HUDEP-2 (cell line): ENCODE data around the gene FBXW4.

Experiments used
- DNase-seq, 76 experiments: peaks; one replicate each; lab custom pipeline; 2025; ENCODE audit not compliant: unreplicated experiment in 76 of 76; lab: John Stamatoyannopoulos, UW

FBXW4 gene, protein sequence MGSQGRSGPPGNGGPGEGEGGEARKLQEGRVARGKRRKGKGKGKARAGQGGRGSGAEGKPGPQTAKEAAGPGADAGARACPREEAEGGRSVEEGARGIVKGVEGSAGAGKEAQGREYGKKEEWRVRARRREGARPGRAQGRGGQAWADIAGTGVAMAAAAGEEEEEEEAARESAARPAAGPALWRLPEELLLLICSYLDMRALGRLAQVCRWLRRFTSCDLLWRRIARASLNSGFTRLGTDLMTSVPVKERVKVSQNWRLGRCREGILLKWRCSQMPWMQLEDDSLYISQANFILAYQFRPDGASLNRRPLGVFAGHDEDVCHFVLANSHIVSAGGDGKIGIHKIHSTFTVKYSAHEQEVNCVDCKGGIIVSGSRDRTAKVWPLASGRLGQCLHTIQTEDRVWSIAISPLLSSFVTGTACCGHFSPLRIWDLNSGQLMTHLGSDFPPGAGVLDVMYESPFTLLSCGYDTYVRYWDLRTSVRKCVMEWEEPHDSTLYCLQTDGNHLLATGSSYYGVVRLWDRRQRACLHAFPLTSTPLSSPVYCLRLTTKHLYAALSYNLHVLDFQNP

DNA sequence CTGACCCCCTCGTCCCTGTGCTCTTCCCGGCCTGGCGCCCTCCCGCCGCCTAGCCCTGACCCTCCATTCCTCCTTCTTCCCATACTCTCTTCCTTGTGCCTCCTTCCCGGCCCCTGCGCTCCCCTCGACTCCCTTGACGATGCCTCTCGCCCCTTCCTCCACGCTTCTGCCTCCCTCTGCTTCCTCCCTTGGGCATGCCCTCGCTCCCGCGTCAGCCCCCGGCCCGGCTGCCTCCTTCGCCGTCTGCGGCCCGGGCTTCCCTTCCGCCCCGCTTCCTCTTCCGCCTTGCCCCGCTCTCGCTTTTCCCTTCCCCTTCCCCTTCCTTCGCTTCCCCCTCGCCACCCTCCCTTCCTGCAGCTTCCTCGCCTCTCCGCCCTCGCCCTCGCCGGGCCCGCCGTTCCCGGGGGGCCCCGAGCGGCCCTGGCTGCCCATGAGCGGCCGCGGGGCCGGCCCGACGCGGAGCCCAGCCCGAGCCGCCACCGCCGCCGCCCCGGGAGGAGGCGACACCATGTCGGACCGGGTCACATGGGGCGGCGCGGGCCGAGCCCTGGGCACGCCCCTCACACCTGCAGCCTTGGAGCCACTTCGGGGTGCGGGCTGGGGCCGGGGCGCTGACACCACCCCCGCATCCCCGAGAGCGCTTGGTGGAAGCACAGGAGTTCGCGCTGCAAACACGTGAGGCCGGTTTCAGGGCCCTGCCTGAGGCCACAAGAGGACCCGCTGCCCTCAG lies at the start of gene FBXW4:
TSS of gene FBXW4 (minus strand) at position 497 of the 730 bp plus-strand sequence. CDS start at position 432, 65 bp downstream.
- DNase-seq: peak in 47 of 76 experiments; percentile 7 to 71 (median 34)

DNA sequence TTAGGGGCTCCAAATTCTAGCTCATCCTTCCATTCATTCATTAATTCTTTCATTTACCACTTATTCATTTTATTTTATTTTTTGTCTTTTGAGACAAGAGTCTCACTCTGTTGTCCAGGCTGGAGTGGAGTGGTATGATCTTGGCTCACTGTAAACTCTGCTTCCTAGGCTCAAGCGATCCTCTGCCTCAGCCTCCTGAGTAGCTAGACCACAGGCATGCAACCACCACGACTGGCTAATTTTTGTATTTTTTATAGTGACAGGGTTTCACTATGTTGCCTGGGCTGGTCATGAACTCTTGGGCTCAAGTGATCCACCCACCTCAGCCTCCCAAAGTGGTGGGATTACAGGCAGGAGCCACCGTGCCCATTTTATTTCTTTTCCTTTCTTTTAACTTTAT lies 49.3 kb upstream of the FBXW4 start:
- no peak for DNase-seq

DNA sequence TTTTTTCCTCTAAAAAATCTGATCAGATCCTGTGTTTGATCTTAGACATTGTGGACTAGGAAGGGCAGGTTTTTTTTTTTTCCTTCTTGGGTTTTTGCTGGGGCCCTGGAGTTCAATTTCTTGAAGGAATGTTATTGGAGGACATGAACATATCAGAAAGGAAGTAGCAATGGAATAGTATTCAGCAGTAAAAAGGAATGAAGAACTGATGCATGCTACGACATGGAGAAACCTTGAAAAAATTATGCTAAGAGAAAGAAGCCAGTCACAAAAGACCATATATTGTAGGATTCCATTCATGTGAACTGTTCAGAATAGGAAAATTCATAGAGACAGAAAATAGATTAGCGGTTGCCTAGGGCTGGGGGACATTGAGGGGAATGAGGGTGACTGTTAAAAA lies 47.0 kb upstream of the FBXW4 start:
- no peak for DNase-seq

DNA sequence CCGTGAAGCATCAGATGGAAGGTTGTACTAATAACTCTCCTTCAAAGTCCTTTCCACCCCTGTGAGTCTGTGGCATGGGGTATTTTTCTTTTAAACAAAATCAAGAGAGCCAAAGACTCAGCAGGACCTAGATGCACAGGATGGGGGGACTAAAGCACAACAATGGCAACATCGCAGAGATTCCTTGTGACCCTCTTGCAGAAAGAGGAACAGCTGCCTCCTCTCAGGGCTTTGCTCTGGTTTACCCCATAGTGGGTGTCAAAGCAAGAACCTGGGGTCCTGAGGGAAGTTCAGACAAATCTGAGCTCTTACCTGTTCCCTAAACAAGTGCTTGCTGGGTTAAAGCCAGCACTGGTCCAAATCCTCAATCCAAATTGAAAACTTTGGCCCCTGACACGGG lies 41.7 kb upstream of the FBXW4 start:
- DNase-seq: no peak

DNA sequence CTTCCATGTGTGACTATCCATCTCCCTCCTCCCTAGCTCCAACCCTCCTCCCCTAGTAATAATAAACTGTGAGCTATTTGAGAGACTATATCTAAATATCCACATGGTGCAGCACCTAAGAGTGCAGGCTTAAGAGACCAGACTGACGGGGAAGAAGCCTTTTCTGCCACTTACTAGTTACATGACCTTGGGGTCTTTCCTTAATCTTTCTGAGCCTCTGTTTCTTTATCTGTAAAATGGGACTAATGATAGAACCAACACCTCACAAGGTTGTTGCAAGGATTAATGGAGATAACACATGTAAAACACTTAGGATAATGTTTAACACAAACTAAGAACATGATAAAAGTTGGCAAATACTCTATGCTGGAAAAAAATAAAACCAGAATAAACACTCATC lies 37.1 kb upstream of the FBXW4 start:
- DNase-seq: no peak

DNA sequence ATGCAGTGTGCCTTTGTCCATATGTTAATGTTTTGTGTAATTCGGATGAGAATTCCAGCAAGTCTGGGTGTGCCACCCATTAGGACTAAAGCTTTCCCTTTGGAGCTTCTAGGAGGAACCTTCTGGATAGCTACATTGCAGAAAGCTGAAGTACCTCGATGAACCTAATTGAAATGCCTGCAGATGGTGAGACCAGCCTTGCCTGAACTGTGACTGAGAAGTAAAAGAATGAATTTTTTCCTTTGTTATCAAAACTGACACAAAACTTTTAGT lies 31.1 kb upstream of the FBXW4 start:
- DNase-seq: no peak

DNA sequence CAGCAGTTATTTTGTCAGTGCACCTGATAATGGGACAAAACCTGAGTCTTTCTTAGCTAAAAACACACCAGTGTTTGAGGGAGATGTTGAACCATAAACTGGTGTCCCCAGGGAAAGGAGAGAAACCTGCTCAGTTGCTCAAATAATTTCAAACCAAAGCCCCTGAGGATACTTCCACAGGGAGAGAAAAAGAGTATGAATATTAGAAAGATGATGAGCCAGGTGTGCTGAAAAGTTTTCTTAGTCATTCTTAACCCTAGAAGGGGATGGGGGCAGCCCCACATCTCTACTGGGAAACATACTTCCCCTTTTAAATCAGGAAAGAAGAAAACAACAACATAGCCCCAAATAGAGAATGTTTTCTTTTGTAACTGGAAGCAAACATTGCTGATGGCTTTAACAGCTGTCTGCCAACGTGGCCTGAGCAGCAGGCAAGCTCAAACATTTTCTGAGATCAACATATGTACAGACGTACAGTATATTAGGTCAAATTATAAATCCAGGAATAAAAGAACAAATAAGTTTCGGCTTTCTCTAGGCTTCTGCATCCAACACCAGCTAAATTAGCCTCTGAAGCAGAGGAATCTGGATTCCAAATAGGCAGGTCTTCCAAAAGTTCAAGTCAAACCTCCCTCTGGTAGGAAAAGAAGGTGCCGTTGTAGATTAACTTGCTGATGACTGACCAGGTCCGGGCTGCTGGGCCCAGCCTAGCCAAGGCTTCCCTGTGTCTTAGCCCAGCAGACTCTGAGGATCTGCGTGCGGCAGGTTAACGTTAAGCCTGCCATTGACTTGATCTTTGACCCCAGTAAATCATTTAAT lies 30.5 kb upstream of the FBXW4 start:
- DNase-seq: no peak

DNA sequence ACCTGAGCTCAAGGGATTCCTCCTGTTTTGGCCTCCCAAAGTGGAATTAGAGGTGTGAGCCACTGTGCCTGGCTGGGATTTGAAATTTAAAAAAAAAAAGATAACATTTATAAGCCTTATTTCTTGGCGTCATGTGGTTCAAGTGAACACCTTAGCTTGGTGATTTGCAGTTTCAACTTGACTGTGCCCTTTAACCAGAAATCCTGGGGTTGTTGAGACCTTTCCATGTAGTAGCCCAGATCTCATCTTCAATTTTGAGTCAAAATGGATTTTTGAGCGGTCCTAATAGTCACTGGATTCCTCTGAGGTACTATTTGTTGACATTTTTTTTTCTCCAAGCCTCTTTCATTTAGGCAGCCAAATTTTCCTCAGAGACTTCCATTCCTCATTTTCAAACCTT lies 29.5 kb upstream of the FBXW4 start:
- DNase-seq: no peak

DNA sequence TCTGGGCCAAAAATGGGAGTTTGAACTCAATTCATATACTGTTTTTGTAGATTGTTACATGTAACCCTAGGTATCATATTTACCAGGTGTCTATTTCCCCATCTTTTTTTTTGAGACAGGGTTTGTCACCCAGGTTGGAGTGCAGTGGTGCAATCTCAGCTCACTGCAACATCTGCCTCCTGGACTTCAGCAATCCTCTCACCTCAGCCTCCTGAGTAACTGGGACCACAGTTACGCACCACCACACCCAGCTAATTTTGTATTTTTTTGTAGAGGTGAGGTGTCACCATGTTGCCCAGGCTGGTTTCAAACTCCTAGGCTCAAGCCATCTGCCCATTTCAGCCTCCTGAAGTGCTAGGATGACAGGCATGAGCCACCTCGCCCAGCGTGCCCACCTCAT lies 28.2 kb upstream of the FBXW4 start:
- DNase-seq: no peak

DNA sequence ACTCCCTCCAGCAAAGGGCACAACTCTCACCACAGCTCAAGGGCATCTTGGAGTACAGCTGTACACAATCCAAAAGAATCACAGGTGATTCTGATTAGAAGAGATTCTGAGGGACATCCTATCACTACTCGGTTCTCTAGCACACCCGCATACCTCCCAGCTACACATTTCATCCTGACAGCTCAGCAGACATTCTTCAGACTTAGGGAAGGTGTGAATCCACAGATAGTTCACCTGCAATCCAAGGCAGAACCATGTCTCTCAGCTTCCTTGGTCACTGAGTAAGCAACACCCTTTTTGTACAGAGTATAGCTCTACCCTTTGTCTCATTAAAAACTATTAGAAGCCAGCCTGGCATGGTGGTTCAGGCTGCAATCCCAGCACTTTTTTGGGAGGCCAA lies 26.8 kb upstream of the FBXW4 start:
- no peak for DNase-seq

DNA sequence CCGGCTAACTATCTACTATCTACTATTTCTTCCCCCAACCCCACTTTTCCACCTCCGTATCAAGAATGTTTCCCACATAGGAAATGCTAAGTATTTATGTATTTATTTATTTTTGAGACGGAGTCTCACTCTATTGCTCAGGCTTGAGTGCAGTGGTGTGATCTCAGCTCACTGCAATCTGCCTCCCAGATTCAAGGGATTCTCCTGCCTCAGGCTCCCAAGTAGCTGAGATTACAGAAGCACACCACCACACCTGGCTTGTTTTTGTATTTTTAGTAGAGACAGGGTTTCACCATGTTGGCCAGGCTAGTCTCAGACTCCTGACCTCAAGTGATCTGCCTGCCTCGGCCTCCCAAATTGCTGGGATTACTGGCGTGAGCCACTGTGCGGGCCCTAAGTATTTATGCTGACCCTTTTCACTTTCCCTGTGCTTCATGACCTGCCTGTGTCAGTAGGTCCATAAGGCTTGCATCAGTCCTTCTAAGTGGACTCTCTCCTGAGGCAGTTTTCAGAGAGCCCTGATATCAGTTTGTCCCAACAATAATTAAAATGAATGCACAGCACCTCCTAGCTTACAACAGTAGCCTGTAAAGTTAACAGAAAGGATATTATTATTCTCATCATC lies 25.7 kb upstream of the FBXW4 start:
- no peak for DNase-seq

DNA sequence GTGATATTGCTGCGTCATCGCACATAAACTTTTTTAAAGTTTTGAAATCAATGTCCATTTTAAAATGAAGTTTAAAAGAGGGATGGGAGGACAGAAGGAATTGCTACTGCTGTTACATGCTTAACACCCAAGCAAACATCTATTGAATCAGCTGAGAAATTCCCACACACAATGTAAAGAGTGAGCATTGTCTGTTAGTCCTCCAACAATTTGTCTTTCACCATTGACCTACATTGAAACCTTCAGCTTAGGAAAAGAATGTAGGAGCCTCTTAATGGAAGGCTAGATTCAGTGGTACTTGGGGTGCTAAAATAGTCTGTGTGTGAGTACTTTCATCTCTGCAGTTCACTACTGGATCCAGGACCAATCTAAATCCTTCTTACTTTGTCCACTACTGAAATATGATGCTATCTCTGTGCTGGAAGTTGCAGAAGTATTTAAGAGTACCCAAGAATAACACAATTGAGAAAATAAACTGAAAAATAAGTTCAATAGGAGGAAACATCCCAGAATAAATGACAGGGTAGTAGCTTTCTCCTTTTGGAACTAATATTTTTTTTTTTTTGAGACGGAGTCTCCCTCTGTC lies 23.8 kb upstream of the FBXW4 start:
- DNase-seq: no peak

DNA sequence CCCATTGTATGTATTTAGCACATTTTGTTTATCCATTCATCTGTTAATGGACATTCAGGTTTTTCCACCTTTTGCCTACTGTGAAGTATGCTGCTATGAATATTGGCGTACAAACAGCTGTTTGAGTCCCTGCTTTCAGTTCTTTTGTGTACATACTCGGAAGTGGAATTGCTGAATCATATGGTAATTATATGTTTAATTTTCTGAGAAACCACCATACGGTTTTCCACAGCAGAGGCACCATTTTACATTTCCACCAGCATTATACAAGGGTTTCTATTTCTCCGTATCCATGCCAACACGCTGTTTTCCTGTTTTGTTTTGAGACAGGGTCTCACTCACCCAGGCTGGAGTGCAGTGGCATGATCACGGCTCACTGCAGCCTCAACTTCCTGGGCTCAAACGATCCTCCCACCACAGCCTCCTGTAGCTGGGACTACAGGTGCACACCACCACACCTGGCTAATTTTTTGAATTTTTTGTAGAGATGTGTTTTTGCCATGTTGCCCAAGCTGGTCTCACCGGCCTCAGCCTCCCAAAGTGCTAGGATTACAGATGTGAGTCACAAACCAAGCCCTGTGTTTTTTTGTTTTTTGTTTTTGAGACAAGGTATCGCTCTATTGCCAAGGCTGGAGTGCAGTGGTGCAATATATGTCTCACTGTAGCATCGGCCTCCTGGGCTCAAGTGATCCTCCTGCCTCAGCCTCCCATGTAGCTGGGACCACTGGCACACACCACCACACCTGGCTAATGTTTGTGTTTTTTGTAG lies 22.1 kb upstream of the FBXW4 start:
- no peak for DNase-seq

DNA sequence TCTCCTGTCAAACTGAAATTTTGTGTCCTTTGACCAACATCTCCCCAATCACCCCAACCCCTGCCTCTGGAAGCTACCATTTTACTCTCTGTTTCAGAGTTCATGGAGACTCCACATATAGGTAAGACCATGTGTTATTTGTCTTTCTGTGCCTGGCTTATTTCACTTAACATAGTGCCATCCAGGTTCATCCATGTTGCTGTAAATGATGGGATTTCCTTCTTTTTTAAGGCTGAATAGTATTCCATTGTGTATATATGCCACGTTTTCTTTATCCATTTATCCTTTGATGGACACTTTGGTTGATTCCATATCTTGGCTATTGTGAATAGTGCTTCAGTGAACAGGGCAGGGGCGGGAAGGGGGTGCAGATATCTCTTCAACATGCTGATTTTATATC lies 18.0 kb upstream of the FBXW4 start:
- no peak for DNase-seq

DNA sequence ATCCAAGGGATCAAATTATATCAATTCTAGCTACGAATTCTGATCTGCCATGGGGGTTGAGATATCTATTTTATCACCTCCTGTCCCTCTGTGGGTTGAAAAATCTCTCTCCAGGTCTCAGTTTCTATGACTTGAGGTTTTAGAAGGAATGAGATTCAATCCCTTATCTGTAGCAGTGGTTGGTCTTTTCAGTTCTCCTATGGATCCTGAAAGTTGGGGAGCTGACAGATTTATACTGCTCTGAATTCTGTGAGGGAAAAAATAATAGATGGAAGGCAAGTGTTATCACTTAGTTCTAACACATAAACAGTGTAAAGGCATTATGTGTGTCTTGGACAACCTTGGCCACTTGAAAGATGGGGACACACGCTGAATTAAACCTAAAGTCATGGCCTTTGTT lies 15.8 kb upstream of the FBXW4 start:
- no peak for DNase-seq

DNA sequence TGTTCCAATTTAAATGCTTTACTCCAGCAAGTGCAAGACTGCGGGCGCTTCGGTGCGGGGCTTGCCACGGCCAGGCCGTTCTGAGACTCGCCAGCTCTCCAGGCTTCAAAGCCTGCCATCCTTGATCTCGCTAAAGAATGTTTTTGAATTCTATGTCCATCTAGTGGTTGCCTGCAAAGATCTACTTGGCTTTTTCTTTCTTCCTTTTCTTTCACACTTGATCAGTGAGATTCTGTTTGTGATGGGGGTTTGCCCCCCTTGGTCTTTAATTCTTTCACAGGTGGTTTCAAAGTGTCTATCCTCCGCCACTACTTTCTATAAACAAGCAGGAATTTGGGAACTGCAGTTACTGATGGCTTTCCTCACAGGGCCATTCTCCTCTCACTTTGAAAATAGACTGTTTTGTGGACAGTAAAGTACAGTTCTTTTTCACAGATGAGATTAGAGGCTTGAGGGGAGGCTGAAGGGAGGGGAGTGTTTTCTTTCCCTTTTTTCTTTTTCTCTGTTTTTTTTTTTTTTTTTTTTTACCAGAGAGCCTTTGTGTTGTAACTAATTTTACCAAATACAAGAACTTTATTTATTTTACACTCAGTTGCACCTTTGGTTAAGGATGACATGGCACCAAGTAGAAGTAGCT lies 15.2 kb upstream of the FBXW4 start:
- DNase-seq: no peak

DNA sequence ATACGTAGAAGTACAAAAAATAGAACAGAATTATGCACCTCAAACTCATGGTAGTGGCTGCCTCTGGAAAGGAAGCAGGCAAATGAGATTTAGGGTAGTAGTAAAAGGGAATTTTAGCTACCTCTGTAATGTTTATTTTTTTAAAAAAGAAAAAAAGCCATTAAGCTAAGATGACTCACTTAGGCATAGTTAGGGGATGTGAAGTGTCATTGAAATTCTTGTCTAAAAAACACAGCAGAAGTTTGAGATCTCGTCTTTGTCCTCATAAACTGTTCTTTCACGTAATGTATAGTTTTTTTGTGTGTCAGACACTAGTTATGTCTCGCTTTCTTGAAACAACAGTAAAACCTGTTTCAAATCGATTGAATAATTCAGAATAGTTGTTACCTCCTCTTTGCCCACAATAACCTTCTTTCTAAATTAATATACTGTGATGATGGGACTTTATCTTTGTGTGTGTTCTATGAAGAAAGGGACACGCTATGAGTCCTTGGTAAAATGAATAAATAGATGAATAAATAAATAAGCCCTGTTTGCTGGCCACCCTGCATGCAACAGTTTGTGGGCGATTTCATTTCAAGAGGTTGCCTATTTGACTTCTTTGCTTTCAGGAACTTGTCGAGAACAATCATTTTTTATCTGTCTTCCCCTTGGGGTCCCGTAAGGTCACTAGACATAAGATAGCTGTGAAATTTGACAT lies 14.5 kb upstream of the FBXW4 start:
- peak in 1 of 76 experiments; percentile 4 for DNase-seq

DNA sequence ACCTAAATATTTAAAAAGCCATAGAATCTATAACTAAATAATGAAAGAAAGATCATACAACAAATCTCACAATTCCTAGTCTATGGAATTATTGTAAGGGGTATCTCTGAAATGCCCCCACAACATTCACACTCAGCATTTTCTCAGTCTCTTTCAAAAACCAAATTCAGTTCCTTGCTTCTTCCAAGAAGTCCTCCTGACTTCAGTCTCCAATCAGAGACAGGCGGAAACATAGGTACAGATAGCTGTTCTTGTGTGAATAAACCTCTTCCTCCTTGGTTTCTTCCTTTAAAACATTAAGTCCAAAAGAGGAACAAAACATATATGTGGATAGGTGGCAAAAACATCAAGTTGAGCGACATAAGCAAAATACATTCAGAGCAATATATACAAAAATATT lies 13.9 kb upstream of the FBXW4 start:
- DNase-seq: no peak

DNA sequence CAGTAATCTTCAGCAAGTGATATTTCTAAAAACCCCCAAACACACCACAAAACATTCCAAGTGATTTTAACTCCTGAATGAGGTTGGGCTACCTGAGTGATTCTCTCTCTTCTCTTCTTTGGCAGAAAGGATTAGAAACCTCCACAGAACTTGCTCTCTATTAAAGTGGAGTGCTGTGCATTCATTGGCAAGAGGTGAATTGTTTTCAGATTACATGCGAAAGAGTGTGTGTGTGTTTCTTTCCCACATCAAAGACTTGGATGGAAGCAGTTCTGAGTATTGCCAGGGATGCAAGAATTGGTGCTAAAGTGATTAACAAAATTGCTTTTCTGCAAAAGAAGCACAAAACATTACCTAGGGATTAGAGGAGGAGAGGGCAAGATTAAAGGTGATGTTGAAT lies 13.1 kb upstream of the FBXW4 start:
- DNase-seq: no peak
